Prostate gland (tissue), 2 donors: ENCODE data around the gene TRAF3IP3.

ENCODE experiments used
- POLR2A ChIP-seq: fragments of 450-650 bp; IDR thresholded peaks from one replicate; pipeline ENCODE4 v1.6.1; 2016; ENCODE audit warnings: antibody characterized with exemption, mild to moderate bottlenecking
- POLR2AphosphoS5 ChIP-seq: sonication (generic); formaldehyde crosslinking; IDR thresholded peaks from one replicate; pipeline ENCODE4 v1.6.1; 2017; ENCODE audit warnings: antibody characterized with exemption
- TF ChIP-seq, protein P1 (sequence below), 4 experiments: fragments of 200-600 bp in 2 of 4; fragments of 450-650 bp in 2 of 4; sonication (generic) in 2 of 4; IDR thresholded peaks; 1 replicate in 3 of 4; 2 replicates in 1 of 4; pipeline ENCODE4 v1.5.1; 2016 to 2019; ENCODE audit warnings: antibody characterized with exemption in 4 of 4, mild to moderate bottlenecking in 2 of 4, moderate library complexity in 2 of 4

DNA sequence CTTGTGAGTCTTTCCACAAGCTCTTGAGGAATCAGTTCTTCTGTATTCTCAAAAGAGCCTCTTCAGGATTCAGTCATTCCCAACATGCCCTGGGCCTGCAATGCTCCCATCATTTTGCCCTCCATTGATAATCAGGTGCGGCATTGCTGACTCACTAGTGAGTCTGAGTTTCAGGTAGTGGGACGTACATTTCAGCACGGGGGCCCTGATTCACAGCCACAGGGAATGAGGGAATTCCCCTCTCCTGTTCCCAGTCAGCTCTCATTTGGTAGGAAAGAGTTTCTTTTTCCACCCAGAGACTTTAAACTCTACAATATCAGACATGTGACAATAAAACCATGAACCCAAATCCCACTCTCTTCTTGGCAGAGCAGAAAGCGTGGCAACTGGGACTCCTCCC, 53.8 kb downstream of the TRAF3IP3 start:
- TF ChIP-seq, protein P1, sequence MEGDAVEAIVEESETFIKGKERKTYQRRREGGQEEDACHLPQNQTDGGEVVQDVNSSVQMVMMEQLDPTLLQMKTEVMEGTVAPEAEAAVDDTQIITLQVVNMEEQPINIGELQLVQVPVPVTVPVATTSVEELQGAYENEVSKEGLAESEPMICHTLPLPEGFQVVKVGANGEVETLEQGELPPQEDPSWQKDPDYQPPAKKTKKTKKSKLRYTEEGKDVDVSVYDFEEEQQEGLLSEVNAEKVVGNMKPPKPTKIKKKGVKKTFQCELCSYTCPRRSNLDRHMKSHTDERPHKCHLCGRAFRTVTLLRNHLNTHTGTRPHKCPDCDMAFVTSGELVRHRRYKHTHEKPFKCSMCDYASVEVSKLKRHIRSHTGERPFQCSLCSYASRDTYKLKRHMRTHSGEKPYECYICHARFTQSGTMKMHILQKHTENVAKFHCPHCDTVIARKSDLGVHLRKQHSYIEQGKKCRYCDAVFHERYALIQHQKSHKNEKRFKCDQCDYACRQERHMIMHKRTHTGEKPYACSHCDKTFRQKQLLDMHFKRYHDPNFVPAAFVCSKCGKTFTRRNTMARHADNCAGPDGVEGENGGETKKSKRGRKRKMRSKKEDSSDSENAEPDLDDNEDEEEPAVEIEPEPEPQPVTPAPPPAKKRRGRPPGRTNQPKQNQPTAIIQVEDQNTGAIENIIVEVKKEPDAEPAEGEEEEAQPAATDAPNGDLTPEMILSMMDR (IDR thresholded peaks at IDR 0.05), result no peak
- TF ChIP-seq POLR2A (no peak), POLR2AphosphoS5 (no peak)
